CD4-positive, alpha-beta memory T cell (primary cell): ENCODE measurements around the gene EPS8L1. TPM values are rescaled to one million over a fixed set of nuclear protein-coding genes. Genes with fewer than 3 reads are reported as not detected.
"Not testable (repeated sequence)": the region's sequence is repeated elsewhere in the genome, so short reads cannot be mapped to it uniquely, and the experiment has no call there.

Experiments
- CTCF ChIA-PET: fragments of 350-600 bp; sonication (Branson Sonifier 250); formaldehyde crosslinking; loops from one replicate; lab custom pipeline; 2021; ENCODE audit warnings: inconsistent platforms; ENCODE audit not compliant: partially characterized antibody; lab: Charles Lee
- POLR2A ChIA-PET: fragments of 350-600 bp; sonication (Branson Sonifier 250); formaldehyde crosslinking; loops from one replicate; lab custom pipeline; 2021; ENCODE audit not compliant: partially characterized antibody; lab: Charles Lee
- DNase-seq, 5 donors: peaks; one replicate each; pipeline versions ENCODE4 v3.0.0 to v3.0.0-alpha.2; 2020 to 2022; ENCODE audit warnings: mixed read lengths in 1 of 5
- H3K27ac ChIP-seq: one replicate; pipeline ENCODE4 v1.7.0; 2013; ENCODE audit warnings: low read depth, low read length
- H3K27me3 ChIP-seq: 2 replicates; pipeline ENCODE4 v1.7.0; 2013; ENCODE audit warnings: mild to moderate bottlenecking, low read length, moderate library complexity; ENCODE audit not compliant: insufficient read depth
- H3K36me3 ChIP-seq: 2 replicates; pipeline ENCODE4 v1.7.0; 2013; ENCODE audit warnings: mild to moderate bottlenecking, low read length, moderate library complexity; ENCODE audit not compliant: insufficient read depth
- H3K4me1 ChIP-seq: 2 replicates; pipeline ENCODE4 v1.7.0; 2013; ENCODE audit warnings: mild to moderate bottlenecking, low read length, moderate library complexity; ENCODE audit not compliant: insufficient read depth
- H3K4me3 ChIP-seq, 2 donors: one replicate each; pipeline ENCODE4 v1.7.0; 2013; ENCODE audit warnings: low read length in 2 of 2, mild to moderate bottlenecking in 1 of 2
- H3K9me3 ChIP-seq, 2 donors: one replicate each; pipeline ENCODE4 v1.7.0; 2013; ENCODE audit warnings: low read length in 2 of 2, control low read depth in 1 of 2; ENCODE audit not compliant: control insufficient read depth in 1 of 2
- H3K27ac Mint-ChIP-seq, 7 donors: one replicate each; pipeline ENCODE4 v1.8.0; 2020 to 2021; ENCODE audit warnings: mixed read lengths in 7 of 7, mild to moderate bottlenecking in 6 of 7, inconsistent platforms in 3 of 7, moderate library complexity in 3 of 7
- H3K27me3 Mint-ChIP-seq, 2 donors: one replicate each; pipeline ENCODE4 v1.8.0; 2020 to 2021; ENCODE audit warnings: mixed read lengths in 2 of 2
- H3K36me3 Mint-ChIP-seq, 2 donors: one replicate each; pipeline ENCODE4 v1.8.0; 2020 to 2021; ENCODE audit warnings: mixed read lengths in 2 of 2, inconsistent platforms in 1 of 2, mild to moderate bottlenecking in 1 of 2
- H3K4me1 Mint-ChIP-seq, 4 donors: one replicate each; pipeline ENCODE4 v1.8.0; 2020 to 2021; ENCODE audit warnings: mixed read lengths in 4 of 4, mild to moderate bottlenecking in 1 of 4
- H3K4me3 Mint-ChIP-seq, 8 donors: one replicate each; pipeline ENCODE4 v1.8.0; 2020 to 2021; ENCODE audit warnings: mixed read lengths in 8 of 8, mild to moderate bottlenecking in 7 of 8, moderate library complexity in 6 of 8, inconsistent platforms in 3 of 8
- H3K9me3 Mint-ChIP-seq, 8 donors: one replicate each; pipeline ENCODE4 v1.8.0; 2020 to 2021; ENCODE audit warnings: mixed read lengths in 8 of 8, mild to moderate bottlenecking in 5 of 8, inconsistent platforms in 3 of 8, moderate library complexity in 1 of 8
- intact Hi-C: fragments of 100-400 bp; cut with micrococcal nuclease; formaldehyde crosslinking; loops from one replicate; pipeline ENCODE4 v1.15.1; 2023
- polyA plus RNA-seq, 2 donors: library from polyadenylated mRNA; unstranded; fragments of 300-500 nt; fragmentation: Illumina TruSeq; gene quantifications; one replicate each; pipeline ENCODE4 v1.2.3, GENCODE V29; 2021
- total RNA-seq, 2 experiments: library from RNA; stranded (reverse); gene quantifications; one replicate each; pipeline ENCODE4 v1.2.3, GENCODE V29; 2021

Gene EPS8L1
- total and polyA plus RNA-seq, 4 experiments from 2014 or later: 0.45 to 2.2 (median 1.1) TPM

- Mint-ChIP-seq H3K27me3 (no peaks in the 10 kb centered on the region), H3K4me3 (no peak overlapping the region), H3K9me3 (peaks cover 0 to 2% (median 0%) of the 10 kb centered on the region in 8 donors), H3K36me3 (peaks cover 26 to 27% of the 10 kb centered on the region in 2 donors), H3K4me1 (peaks cover 0 to 2% (median 0%) of the 10 kb centered on the region in 4 donors), H3K27ac (no peak overlapping the region)
- intact Hi-C loops: no loop called here
- no peak overlapping the region for H3K27ac ChIP-seq
- peaks cover 18% of the 10 kb centered on the region for H3K36me3 ChIP-seq
- H3K9me3 ChIP-seq: no peaks in the 10 kb centered on the region
- no peaks in the 10 kb centered on the region for H3K4me1 ChIP-seq
- no peaks in the 10 kb centered on the region for H3K27me3 ChIP-seq
- H3K4me3 ChIP-seq: no peak overlapping the region
- ChIA-PET CTCF (interaction anchor here (1.0 to 2.2 kb wide), 2 partner anchors 11 to 404 kb away, joined by 3 to 9 read pairs; no protein-coding TSS in a partner anchor), POLR2A (no interaction called here)
- no peak for DNase-seq
Measured at GRCh38 chr19:55099557-55100506, 24.2 kb downstream of the EPS8L1 start.

- Mint-ChIP-seq H3K4me1 (peaks cover 0 to 4% (median 0%) of the 10 kb centered on the region in 4 donors), H3K27me3 (no peaks in the 10 kb centered on the region), H3K27ac (no peak overlapping the region), H3K9me3 (peaks cover 0 to 2% (median 0%) of the 10 kb centered on the region in 8 donors), H3K4me3 (no peak overlapping the region), H3K36me3 (peaks cover 30 to 36% of the 10 kb centered on the region in 2 donors)
- DNase-seq: peak in 1 of 5 donors; percentile 2
- CTCF ChIA-PET: no interaction called here
- no peaks in the 10 kb centered on the region for H3K4me1 ChIP-seq
- no peaks in the 10 kb centered on the region for H3K9me3 ChIP-seq
- no peak overlapping the region for H3K27ac ChIP-seq
- no peak overlapping the region for H3K4me3 ChIP-seq
- intact Hi-C loops: no loop called here
- peaks cover 16% of the 10 kb centered on the region for H3K36me3 ChIP-seq
- POLR2A ChIA-PET: no interaction called here
- H3K27me3 ChIP-seq: no peaks in the 10 kb centered on the region
Measured at GRCh38 chr19:55101261-55101660, 25.6 kb downstream of the EPS8L1 start.

GRCh38 chr19:55103190-55103589 lies 27.5 kb downstream of the EPS8L1 start:
- intact Hi-C loops: no loop called here
- Histone ChIP-seq H3K9me3 (no peaks in the 10 kb centered on the region), H3K4me3 (no peak overlapping the region), H3K27me3 (no peaks in the 10 kb centered on the region), H3K4me1 (no peaks in the 10 kb centered on the region), H3K36me3 (peaks cover 16% of the 10 kb centered on the region), H3K27ac (no peak overlapping the region)
- ChIA-PET POLR2A (no interaction called here), CTCF (interaction anchor here (0.7 kb wide), 1 partner anchor 157 kb away, joined by 3 read pairs; no protein-coding TSS in a partner anchor)
- Mint-ChIP-seq H3K36me3 (peaks cover 39 to 40% of the 10 kb centered on the region in 2 donors), H3K27me3 (no peaks in the 10 kb centered on the region), H3K9me3 (peaks cover 0 to 2% (median 0%) of the 10 kb centered on the region in 8 donors), H3K27ac (no peak overlapping the region), H3K4me1 (peaks cover 0 to 4% (median 2%) of the 10 kb centered on the region in 4 donors), H3K4me3 (no peak overlapping the region)
- DNase-seq: no peak

- no peak for DNase-seq
- Histone ChIP-seq H3K36me3 (peaks cover 13% of the 10 kb centered on the region), H3K27ac (no peak overlapping the region), H3K9me3 (no peaks in the 10 kb centered on the region), H3K4me1 (no peaks in the 10 kb centered on the region), H3K4me3 (no peak overlapping the region), H3K27me3 (no peaks in the 10 kb centered on the region)
- H3K36me3 Mint-ChIP-seq: peaks cover 47 to 49% of the 10 kb centered on the region in 2 donors
- no peak overlapping the region for H3K4me3 Mint-ChIP-seq
- H3K27me3 Mint-ChIP-seq: no peaks in the 10 kb centered on the region
- intact Hi-C loops: no loop called here
- CTCF ChIA-PET: interaction anchor here (2.6 kb wide), 1 partner anchor 17 kb away, joined by 11 read pairs; no protein-coding TSS in a partner anchor
- POLR2A ChIA-PET: no interaction called here
- H3K27ac Mint-ChIP-seq: no peak overlapping the region
- H3K4me1 Mint-ChIP-seq: peaks cover 0 to 4% (median 4%) of the 10 kb centered on the region in 4 donors
- H3K9me3 Mint-ChIP-seq: peaks cover 0 to 2% (median 0%) of the 10 kb centered on the region in 8 donors
Measured at GRCh38 chr19:55105237-55105636, 29.6 kb downstream of the EPS8L1 start.

GRCh38 chr19:55106591-55106990 lies 30.9 kb downstream of the EPS8L1 start:
- Histone ChIP-seq H3K27me3 (no peaks in the 10 kb centered on the region), H3K4me3 (no peak overlapping the region), H3K9me3 (no peaks in the 10 kb centered on the region), H3K4me1 (no peaks in the 10 kb centered on the region), H3K27ac (no peak overlapping the region), H3K36me3 (peaks cover 13% of the 10 kb centered on the region)
- peaks cover 0 to 2% (median 0%) of the 10 kb centered on the region in 8 donors for H3K9me3 Mint-ChIP-seq
- ChIA-PET CTCF (interaction anchor here (2.6 kb wide), 1 partner anchor 18 kb away, joined by 11 read pairs; no protein-coding TSS in a partner anchor), POLR2A (no interaction called here)
- DNase-seq: no peak
- peaks cover 50 to 51% of the 10 kb centered on the region in 2 donors for H3K36me3 Mint-ChIP-seq
- intact Hi-C loops: no loop called here
- H3K4me3 Mint-ChIP-seq: no peak overlapping the region
- H3K4me1 Mint-ChIP-seq: peaks cover 0 to 6% (median 4%) of the 10 kb centered on the region in 4 donors
- H3K27me3 Mint-ChIP-seq: no peaks in the 10 kb centered on the region
- peak overlapping the region in 1 of 7 donors; percentile 32 for H3K27ac Mint-ChIP-seq

GRCh38 chr19:55107252-55107651 lies 31.6 kb downstream of the EPS8L1 start:
- H3K27me3 Mint-ChIP-seq, H3K27ac ChIP-seq, H3K9me3 Mint-ChIP-seq, H3K27ac Mint-ChIP-seq, H3K9me3 ChIP-seq, H3K4me3 ChIP-seq, DNase-seq, H3K27me3 ChIP-seq, H3K4me3 Mint-ChIP-seq, H3K4me1 ChIP-seq, H3K4me1 Mint-ChIP-seq, POLR2A ChIA-PET, intact Hi-C loops: not testable (repeated sequence)
- CTCF ChIA-PET: interaction anchor here (2.6 kb wide), 1 partner anchor 19 kb away, joined by 11 read pairs; no protein-coding TSS in a partner anchor
- H3K36me3 ChIP-seq: peaks cover 12% of the 10 kb centered on the region
- H3K36me3 Mint-ChIP-seq: peaks cover 44 to 48% of the 10 kb centered on the region in 2 donors
